ENCODE results near the gene CDK11A. TPM values are rescaled to one million over a fixed set of nuclear protein-coding genes. Genes with fewer than 3 reads are reported as not detected.

CDK11A gene
- total RNA-seq = 12.7 and 14.1 TPM in 2 replicates

DNA sequence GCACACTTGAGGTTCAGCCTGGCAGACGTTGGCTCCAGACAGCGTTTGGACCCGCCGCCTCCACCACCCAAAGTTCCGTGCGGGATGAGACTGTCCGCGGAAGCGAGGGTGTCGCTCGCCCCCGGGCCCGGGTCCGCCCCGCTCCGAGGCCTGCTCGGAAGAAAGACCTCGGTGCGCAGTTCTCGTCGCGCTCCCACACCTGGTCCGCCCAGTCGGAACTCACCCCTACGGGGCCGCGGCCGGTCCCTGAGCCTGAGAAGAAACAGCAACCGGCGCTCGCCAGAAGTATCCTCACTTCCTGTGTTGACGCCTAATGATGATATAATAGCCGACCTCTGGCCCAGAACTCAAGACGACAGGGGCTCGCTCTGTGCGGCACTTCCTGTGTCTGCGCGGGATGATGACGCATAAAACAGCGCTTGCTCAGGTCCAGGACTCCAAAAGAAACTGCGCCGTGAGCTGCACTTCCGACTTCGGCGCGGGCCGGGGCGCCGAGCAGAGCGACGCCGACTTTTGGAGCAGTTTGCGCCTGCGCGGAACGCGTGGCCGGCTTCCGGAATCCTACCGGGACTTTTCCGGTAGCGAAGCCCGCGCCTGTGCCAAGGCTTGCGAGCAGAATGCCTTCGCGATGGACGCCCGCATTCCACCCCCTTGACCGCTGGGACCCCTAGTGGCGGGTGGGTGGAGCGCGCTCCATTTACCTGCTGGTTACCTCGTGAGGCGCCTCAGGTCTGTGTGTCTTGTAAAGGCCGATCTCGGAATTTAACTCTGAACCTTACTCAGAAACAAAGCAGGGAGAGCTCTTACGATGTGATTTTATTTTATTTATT is at the start of gene CDK11A:
Gene CDK11A (minus strand): TSS at position 323 of the 830 bp plus-strand sequence. CDS start 1,539 bp downstream, outside the sequence.

DNA sequence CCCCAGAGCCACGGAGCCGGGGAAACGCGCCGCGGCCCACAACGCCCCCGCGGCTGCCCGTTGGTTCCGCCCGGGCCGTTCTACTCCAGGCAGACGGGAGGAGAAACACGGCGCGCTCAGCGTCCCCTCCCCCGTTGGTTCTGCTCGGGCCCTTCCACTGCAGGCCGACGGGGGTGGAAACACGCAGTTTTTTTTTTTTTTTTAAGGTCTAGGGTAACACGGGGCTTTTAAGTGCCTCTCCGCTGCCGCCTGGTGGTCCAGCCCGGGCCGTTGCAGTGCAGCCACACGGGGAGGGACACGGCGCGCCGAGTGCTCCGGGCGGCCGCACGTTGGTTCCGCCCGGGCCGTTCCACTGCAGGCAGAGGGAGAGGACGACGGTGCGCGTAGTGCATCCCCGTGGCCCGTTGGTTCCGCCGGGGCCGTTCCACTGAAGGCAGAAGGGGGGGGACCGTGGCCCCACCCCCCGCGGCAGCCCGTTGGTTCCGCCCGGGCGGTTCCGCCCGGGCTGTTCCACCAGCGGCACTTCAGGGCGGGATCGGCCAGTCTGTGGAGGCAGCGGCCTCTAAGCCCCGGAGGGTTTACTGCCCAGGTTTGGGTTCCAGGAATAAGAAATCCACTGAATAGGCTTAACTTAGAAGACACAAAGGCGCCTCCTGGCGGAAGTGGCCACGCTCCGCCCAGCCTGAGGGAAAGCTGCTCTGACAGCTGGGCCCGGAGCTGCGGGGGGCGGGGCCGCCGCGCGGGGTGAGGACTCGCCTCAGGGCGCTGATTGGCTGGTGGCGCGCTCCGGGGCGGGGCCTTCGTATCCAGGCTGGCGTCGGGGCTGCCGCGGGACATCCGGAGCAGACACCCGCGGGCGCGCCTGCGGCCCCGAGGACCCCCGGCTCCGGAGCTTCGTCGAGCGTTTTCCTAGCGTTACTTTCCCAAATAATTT is 31.2 kb downstream of the CDK11A start, which contains the start of gene SLC35E2B:
Gene SLC35E2B (minus strand): TSS at position 82 of the 934 bp plus-strand sequence. CDS start 16,096 bp downstream, outside the sequence.

DNA sequence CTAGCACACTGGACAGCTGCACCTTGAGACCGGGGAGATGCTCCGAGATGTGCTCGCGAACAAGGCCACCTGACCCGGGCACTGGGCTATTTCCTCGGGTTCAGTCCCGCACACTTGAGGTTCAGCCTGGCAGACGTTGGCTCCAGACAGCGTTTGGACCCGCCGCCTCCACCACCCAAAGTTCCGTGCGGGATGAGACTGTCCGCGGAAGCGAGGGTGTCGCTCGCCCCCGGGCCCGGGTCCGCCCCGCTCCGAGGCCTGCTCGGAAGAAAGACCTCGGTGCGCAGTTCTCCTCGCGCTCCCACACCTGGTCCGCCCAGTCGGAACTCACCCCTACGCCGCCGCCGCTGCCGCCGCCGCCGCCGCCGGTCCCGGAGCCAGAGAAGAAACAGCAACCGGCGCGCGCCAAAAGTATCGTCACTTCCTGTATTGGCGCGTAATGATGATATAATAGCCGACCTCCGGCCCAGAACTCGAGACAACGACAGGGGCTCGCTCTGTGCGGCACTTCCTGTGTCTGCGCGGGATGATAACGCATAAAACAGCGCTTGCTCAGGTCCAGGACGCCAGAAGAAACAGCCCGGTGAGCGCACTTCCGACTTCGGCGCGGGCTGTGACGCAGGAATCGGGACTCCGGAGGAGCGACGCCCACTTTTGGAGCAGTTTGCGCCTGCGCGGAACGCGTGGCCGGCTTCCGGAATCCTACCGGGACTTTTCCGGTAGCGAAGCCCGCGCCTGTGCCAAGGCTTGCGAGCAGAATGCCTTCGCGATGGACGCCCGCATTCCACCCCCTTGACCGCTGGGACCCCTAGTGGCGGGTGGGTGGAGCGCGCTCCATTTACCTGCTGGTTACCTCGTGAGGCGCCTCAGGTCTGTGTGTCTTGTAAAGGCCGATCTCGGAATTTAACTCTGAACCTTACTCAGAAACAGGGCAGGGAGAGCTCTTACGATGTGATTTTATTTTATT is 65.3 kb downstream of the CDK11A start, which contains the start of gene CDK11B:
Gene CDK11B (minus strand): TSS at position 422 of the 967 bp plus-strand sequence. CDS start 1,519 bp downstream, outside the sequence.

Other genes starting within 250 kb of the CDK11A start
- 39.5 and 49.0 TPM in 2 replicates for gene ATAD3A, start 212.2 kb downstream of the CDK11A start, total RNA-seq
- 2.9 and 4.1 TPM in 2 replicates for gene TMEM240, start 183.7 kb downstream of the CDK11A start, total RNA-seq
- gene SSU72, start 149.5 kb downstream of the CDK11A start, total RNA-seq = 67.0 and 82.2 TPM in 2 replicates
- 0.15 and 0.65 TPM in 2 replicates for gene FNDC10, start 124.2 kb downstream of the CDK11A start, total RNA-seq
- gene MIB2, start 108.9 kb downstream of the CDK11A start, total RNA-seq = 27.6 and 54.3 TPM in 2 replicates
- 0.61 and 0.97 TPM in 2 replicates for gene MMP23B, start 92.2 kb downstream of the CDK11A start, total RNA-seq
- gene CDK11B, start 65.4 kb downstream of the CDK11A start, total RNA-seq = 6.7 and 8.8 TPM in 2 replicates
- gene SLC35E2B, start 31.6 kb downstream of the CDK11A start, total RNA-seq = 16.6 and 17.9 TPM in 2 replicates
- 36.1 and 54.7 TPM in 2 replicates for gene NADK, start 54.1 kb upstream of the CDK11A start, total RNA-seq
- 68.2 and 72.8 TPM in 2 replicates for gene GNB1, start 166.7 kb upstream of the CDK11A start, total RNA-seq
- gene CALML6, start 190.9 kb upstream of the CDK11A start, total RNA-seq = not detected in 2 replicates
- not detected in 2 replicates for gene TMEM52, start 194.9 kb upstream of the CDK11A start, total RNA-seq